Measurements from ENCODE around the gene AMT. TPM values are rescaled to one million over a fixed set of nuclear protein-coding genes. Genes with fewer than 3 reads are reported as not detected.
A peak's percentile ranks its signal among the peaks of the same experiment; 100 is the strongest.

AMT gene
- polyA plus RNA-seq, 1 experiment: 5.5 TPM

- Histone ChIP-seq H3K9me3 (ENCODE audit: control insufficient read depth, insufficient read depth, low read length) (no peaks in the 10 kb centered on the region), H3K27me3 (ENCODE audit: control insufficient read depth, insufficient read depth, low read length) (no peaks in the 10 kb centered on the region), H3K4me3 (ENCODE audit: low read depth, low read length) (no peak overlapping the region), H3K27ac (ENCODE audit: low read depth, low read length) (no peak overlapping the region)
- DNase-seq (ENCODE audit: low read depth, low spot score): no peak
- ChIA-PET CTCF (no interaction called here), POLR2A (interaction anchor here (0.7 kb wide), 1 partner anchor 352 kb away, joined by 4 read pairs; the partner anchor contains the start of gene QRICH1)
- TF ChIP-seq, protein P1, sequence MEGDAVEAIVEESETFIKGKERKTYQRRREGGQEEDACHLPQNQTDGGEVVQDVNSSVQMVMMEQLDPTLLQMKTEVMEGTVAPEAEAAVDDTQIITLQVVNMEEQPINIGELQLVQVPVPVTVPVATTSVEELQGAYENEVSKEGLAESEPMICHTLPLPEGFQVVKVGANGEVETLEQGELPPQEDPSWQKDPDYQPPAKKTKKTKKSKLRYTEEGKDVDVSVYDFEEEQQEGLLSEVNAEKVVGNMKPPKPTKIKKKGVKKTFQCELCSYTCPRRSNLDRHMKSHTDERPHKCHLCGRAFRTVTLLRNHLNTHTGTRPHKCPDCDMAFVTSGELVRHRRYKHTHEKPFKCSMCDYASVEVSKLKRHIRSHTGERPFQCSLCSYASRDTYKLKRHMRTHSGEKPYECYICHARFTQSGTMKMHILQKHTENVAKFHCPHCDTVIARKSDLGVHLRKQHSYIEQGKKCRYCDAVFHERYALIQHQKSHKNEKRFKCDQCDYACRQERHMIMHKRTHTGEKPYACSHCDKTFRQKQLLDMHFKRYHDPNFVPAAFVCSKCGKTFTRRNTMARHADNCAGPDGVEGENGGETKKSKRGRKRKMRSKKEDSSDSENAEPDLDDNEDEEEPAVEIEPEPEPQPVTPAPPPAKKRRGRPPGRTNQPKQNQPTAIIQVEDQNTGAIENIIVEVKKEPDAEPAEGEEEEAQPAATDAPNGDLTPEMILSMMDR (IDR thresholded peaks at IDR 0.05; ENCODE audit: low read depth, low read length): no peak
Observed at GRCh38 chr3:49445391-49445790, 23.1 kb upstream of the AMT start.

- CTCF ChIA-PET: no interaction called here
- POLR2A ChIA-PET: no interaction called here
Observed at GRCh38 chr3:49434731-49435130, 12.5 kb upstream of the AMT start.

DNA sequence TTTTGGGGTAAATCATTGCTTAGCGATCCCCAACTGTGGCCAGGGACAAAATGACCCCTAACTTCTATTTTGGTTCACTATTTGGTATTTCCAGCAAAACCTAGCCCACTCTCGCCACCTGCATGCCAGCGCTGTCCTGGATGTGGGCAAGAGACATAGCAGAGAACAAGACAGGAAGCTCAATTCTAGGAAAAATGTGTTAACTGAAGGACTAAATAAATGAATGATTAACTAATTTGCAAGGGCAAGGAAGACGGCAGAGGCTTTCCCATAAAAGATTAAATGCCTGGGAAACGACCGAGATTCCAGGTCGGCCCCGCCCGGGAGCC lies 6.4 kb upstream of the AMT start:
- no peak overlapping the region for H3K27ac ChIP-seq (ENCODE audit: low read depth, low read length)

More at GRCh38 chr3:49434731-49435130, 12.5 kb upstream of the AMT start:
- H3K9me3 ChIP-seq (ENCODE audit: control insufficient read depth, insufficient read depth, low read length): no peaks in the 10 kb centered on the region
- no peak overlapping the region for H3K4me3 ChIP-seq (ENCODE audit: low read depth, low read length)
- TF ChIP-seq, protein P1 (IDR thresholded peaks at IDR 0.05; ENCODE audit: low read depth, low read length): no peak
- no peak for DNase-seq (ENCODE audit: low read depth, low spot score)
- H3K27me3 ChIP-seq (ENCODE audit: control insufficient read depth, insufficient read depth, low read length): no peaks in the 10 kb centered on the region
- no peak overlapping the region for H3K27ac ChIP-seq (ENCODE audit: low read depth, low read length)

DNA sequence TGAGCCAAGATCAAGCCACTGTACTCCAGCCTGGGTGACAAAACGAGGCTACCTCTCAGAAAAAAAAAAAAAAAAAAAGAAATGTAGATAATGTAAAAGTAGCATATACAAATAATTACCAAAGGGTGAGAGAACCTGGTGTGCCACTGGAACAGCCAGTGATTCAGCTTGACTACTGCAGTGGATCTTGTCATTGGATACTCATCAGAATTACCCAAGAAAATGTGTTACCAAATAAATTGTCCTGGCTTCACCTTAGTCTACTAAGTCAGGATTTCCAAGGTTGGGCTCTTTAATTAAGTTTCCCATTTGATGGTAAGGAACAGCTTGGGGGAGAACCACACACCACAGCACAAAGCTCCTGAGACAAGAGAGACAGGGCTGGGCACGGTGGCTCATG lies 5.3 kb upstream of the AMT start:
- H3K27ac ChIP-seq (ENCODE audit: low read depth, low read length): no peak overlapping the region
- ChIA-PET POLR2A (no interaction called here), CTCF (no interaction called here)
- DNase-seq (ENCODE audit: low read depth, low spot score): no peak
- no peaks in the 10 kb centered on the region for H3K9me3 ChIP-seq (ENCODE audit: control insufficient read depth, insufficient read depth, low read length)
- H3K27me3 ChIP-seq (ENCODE audit: control insufficient read depth, insufficient read depth, low read length): no peaks in the 10 kb centered on the region
- TF ChIP-seq, protein P1 (IDR thresholded peaks at IDR 0.05; ENCODE audit: low read depth, low read length): no peak
- H3K4me3 ChIP-seq (ENCODE audit: low read depth, low read length): no peak overlapping the region

More for the DNA sequence above, 6.4 kb upstream of the AMT start:
- H3K4me3 ChIP-seq (ENCODE audit: low read depth, low read length): peak overlapping the region; percentile 77
- CTCF ChIA-PET: interaction anchor here (0.7 to 1.2 kb wide), 3 partner anchors 35 to 351 kb away, joined by 3 to 6 read pairs (median 3); partner anchors contain the start of gene USP4
- H3K9me3 ChIP-seq (ENCODE audit: control insufficient read depth, insufficient read depth, low read length): no peaks in the 10 kb centered on the region
- TF ChIP-seq, protein P1 (IDR thresholded peaks at IDR 0.05; ENCODE audit: low read depth, low read length): no peak
- DNase-seq (ENCODE audit: low read depth, low spot score): no peak
- H3K27me3 ChIP-seq (ENCODE audit: control insufficient read depth, insufficient read depth, low read length): no peaks in the 10 kb centered on the region
- POLR2A ChIA-PET: interaction anchor here (0.6 to 1.4 kb wide), 11 partner anchors 9 to 1173 kb away, joined by 3 to 6 read pairs (median 4); partner anchors contain the start of genes DAG1, RHOA and TCTA

GRCh38 chr3:49424816-49425215 lies 2.5 kb upstream of the AMT start:
- ChIA-PET CTCF (no interaction called here), POLR2A (interaction anchor here (1.4 kb wide), 1 partner anchor 13 kb away, joined by 4 read pairs; the partner anchor contains the start of genes RHOA and TCTA)
- Histone ChIP-seq H3K27ac (ENCODE audit: low read depth, low read length) (no peak overlapping the region), H3K27me3 (ENCODE audit: control insufficient read depth, insufficient read depth, low read length) (no peaks in the 10 kb centered on the region), H3K4me3 (ENCODE audit: low read depth, low read length) (no peak overlapping the region), H3K9me3 (ENCODE audit: control insufficient read depth, insufficient read depth, low read length) (no peaks in the 10 kb centered on the region)
- TF ChIP-seq, protein P1 (IDR thresholded peaks at IDR 0.05; ENCODE audit: low read depth, low read length): no peak
- no peak for DNase-seq (ENCODE audit: low read depth, low spot score)

Data from AG04450 (cell line).